DND-41 (cell line): ENCODE measurements around the gene OR10A5.
"Not testable (repeated sequence)": the region's sequence is repeated elsewhere in the genome, so short reads cannot be mapped to it uniquely, and the experiment has no call there.

Experiments used
- ATAC-seq: fragments of 200-7000 bp; cut with Tn5 transposase; 3 replicates; pipeline ENCODE4 v1.9.1; 2021; ENCODE audit warnings: low read depth; ENCODE audit not compliant: insufficient read depth
- DNase-seq: peaks from one replicate; pipeline ENCODE4 v3.0.0-alpha.2; 2020
- H2AFZ ChIP-seq: 2 replicates; pipeline ENCODE4 v1.6.0; 2012; ENCODE audit warnings: low read depth, low read length
- H3K27ac ChIP-seq: 2 replicates; pipeline ENCODE4 v1.5.1; 2012; ENCODE audit warnings: low read length, inconsistent platforms
- H3K27me3 ChIP-seq: fragments of 200-600 bp; sonication (generic); 2 replicates; pipeline ENCODE4 v1.6.0; 2012; ENCODE audit warnings: low read length, mild to moderate bottlenecking, inconsistent platforms; ENCODE audit not compliant: insufficient read depth, poor library complexity
- H3K36me3 ChIP-seq: 2 replicates; pipeline ENCODE4 v1.5.1; 2012; ENCODE audit warnings: low read length, inconsistent platforms; ENCODE audit not compliant: insufficient read depth
- H3K4me1 ChIP-seq: 2 replicates; pipeline ENCODE4 v1.5.1; 2012; ENCODE audit warnings: mild to moderate bottlenecking, low read length; ENCODE audit not compliant: insufficient read depth
- H3K4me2 ChIP-seq: 2 replicates; pipeline ENCODE4 v1.6.0; 2012; ENCODE audit warnings: mild to moderate bottlenecking, moderate library complexity, low read length, inconsistent platforms; ENCODE audit not compliant: insufficient read depth
- H3K4me3 ChIP-seq, 2 experiments: fragments of 200-600 bp in 1 of 2; shearing (Covaris generic) in 1 of 2; 2 replicates each; pipeline ENCODE4 v1.5.1; 2012 to 2016; ENCODE audit warnings: inconsistent platforms in 2 of 2, low read length in 2 of 2, mild to moderate bottlenecking in 2 of 2, low read depth in 1 of 2, moderate library complexity in 1 of 2
- H3K79me2 ChIP-seq: 2 replicates; pipeline ENCODE4 v1.6.0; 2012; ENCODE audit warnings: low read length, inconsistent platforms; ENCODE audit not compliant: insufficient read depth
- H3K9ac ChIP-seq: 2 replicates; pipeline ENCODE4 v1.6.0; 2012; ENCODE audit warnings: low read depth, mild to moderate bottlenecking, inconsistent platforms, low read length, moderate library complexity
- H3K9me3 ChIP-seq: 2 replicates; pipeline ENCODE4 v1.5.1; 2012; ENCODE audit warnings: low read length, moderate library complexity, mild to moderate bottlenecking, inconsistent platforms; ENCODE audit not compliant: insufficient read depth, severe bottlenecking
- H4K20me1 ChIP-seq: 2 replicates; pipeline ENCODE4 v1.6.0; 2012; ENCODE audit warnings: low read length; ENCODE audit not compliant: insufficient read depth
- EZH2 ChIP-seq: IDR thresholded peaks from 3 replicates; pipeline ENCODE4 v1.6.1; 2012; ENCODE audit warnings: borderline replicate concordance, low read depth, mild to moderate bottlenecking, moderate library complexity, low read length, inconsistent platforms; ENCODE audit not compliant: severe bottlenecking
- TF ChIP-seq, protein P1 (sequence below): IDR thresholded peaks from 2 replicates; pipeline ENCODE4 v1.5.1; 2012; ENCODE audit warnings: borderline replicate concordance, low read length, moderate library complexity, mild to moderate bottlenecking; ENCODE audit not compliant: poor library complexity, severe bottlenecking; ENCODE audit errors: extremely low read depth

Gene OR10A5

DNA sequence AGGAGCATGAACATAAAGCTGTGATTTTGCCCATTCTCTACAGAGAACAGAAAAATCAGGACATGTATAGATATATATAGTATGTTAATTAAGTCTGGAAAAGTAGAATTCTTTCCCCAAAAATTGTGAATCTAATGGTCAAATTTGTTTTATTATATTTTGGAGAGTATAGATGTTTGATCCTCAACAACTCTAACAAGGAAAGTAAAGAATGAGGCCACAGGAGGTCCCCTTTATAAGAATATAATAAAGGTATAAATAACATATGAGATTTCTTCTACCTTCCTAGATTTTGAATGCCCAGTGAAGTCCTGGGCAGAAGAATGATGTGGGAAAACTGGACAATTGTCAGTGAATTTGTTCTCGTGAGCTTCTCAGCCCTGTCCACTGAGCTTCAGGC, 30.8 kb downstream of the OR10A5 start, which contains the start of gene OR10A4:
TSS of gene OR10A4 (plus strand) at position 301 of the 400 bp plus-strand sequence. CDS start at position 324, 23 bp downstream.
- H3K27me3 ChIP-seq: no peaks in the 10 kb centered on the region
- ATAC-seq (no peak), DNase-seq (no peak)
- H3K4me3 ChIP-seq: no peak within 1 kb of the TSS
- no peak within 1 kb of the TSS for H2AFZ ChIP-seq
- no peak within 1 kb of the TSS for H3K27ac ChIP-seq
- no peak for TF ChIP-seq EZH2
- TF ChIP-seq, protein P1, sequence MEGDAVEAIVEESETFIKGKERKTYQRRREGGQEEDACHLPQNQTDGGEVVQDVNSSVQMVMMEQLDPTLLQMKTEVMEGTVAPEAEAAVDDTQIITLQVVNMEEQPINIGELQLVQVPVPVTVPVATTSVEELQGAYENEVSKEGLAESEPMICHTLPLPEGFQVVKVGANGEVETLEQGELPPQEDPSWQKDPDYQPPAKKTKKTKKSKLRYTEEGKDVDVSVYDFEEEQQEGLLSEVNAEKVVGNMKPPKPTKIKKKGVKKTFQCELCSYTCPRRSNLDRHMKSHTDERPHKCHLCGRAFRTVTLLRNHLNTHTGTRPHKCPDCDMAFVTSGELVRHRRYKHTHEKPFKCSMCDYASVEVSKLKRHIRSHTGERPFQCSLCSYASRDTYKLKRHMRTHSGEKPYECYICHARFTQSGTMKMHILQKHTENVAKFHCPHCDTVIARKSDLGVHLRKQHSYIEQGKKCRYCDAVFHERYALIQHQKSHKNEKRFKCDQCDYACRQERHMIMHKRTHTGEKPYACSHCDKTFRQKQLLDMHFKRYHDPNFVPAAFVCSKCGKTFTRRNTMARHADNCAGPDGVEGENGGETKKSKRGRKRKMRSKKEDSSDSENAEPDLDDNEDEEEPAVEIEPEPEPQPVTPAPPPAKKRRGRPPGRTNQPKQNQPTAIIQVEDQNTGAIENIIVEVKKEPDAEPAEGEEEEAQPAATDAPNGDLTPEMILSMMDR: no peak
- H3K4me1 ChIP-seq: no peaks in the 10 kb centered on the region
- no peaks in the 10 kb centered on the region for H3K79me2 ChIP-seq
- no peaks in the 10 kb centered on the region for H4K20me1 ChIP-seq
- no peak within 1 kb of the TSS for H3K4me2 ChIP-seq
- no peaks in the 10 kb centered on the region for H3K9me3 ChIP-seq
- no peaks in the 10 kb centered on the region for H3K36me3 ChIP-seq
- H3K9ac ChIP-seq: no peak within 1 kb of the TSS

DNA sequence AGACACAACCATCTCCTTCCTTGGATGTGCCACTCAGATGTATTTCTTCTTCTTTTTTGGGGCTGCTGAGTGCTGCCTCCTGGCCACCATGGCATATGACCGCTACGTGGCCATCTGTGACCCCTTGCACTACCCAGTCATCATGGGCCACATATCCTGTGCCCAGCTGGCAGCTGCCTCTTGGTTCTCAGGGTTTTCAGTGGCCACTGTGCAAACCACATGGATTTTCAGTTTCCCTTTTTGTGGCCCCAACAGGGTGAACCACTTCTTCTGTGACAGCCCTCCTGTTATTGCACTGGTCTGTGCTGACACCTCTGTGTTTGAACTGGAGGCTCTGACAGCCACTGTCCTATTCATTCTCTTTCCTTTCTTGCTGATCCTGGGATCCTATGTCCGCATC, 31.4 kb downstream of the OR10A5 start:
- H3K4me1 ChIP-seq: no peaks in the 10 kb centered on the region
- H3K36me3 ChIP-seq: no peaks in the 10 kb centered on the region
- no peaks in the 10 kb centered on the region for H3K9me3 ChIP-seq
- H3K4me2 ChIP-seq: no peak overlapping the region
- no peak overlapping the region for H3K27ac ChIP-seq
- H4K20me1 ChIP-seq: no peaks in the 10 kb centered on the region
- no peak for TF ChIP-seq EZH2
- TF ChIP-seq, protein P1: no peak
- H2AFZ ChIP-seq: no peak overlapping the region
- H3K9ac ChIP-seq: no peak overlapping the region
- no peaks in the 10 kb centered on the region for H3K27me3 ChIP-seq
- DNase-seq (no peak), ATAC-seq (no peak)
- no peak overlapping the region for H3K4me3 ChIP-seq
- H3K79me2 ChIP-seq: no peaks in the 10 kb centered on the region

DNA sequence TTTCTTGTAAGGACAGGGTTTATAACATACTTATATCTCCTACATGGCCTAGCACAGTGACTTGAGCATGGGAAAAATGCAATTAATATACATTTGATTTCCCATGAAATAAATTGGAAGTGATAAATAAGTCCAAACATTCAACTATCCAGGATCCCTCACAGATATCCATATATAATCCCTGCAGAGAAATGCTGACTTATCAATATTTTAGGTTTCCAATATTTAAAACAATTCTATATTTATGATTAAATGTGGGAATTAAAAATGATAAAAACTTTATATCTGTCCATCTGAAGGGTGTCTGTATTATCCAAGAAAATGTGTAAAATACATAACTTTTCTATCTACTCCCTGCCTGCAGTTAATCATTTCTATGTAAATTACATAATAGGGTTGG, 37.3 kb downstream of the OR10A5 start:
- no peaks in the 10 kb centered on the region for H3K27me3 ChIP-seq
- TF ChIP-seq, protein P1: no peak
- TF ChIP-seq EZH2: no peak
- no peak overlapping the region for H3K4me2 ChIP-seq
- no peak overlapping the region for H3K9ac ChIP-seq
- H3K4me3 ChIP-seq: no peak overlapping the region
- no peaks in the 10 kb centered on the region for H3K9me3 ChIP-seq
- no peaks in the 10 kb centered on the region for H3K36me3 ChIP-seq
- H3K79me2 ChIP-seq: no peaks in the 10 kb centered on the region
- no peak for ATAC-seq
- H2AFZ ChIP-seq: no peak overlapping the region
- H4K20me1 ChIP-seq: no peaks in the 10 kb centered on the region
- H3K4me1 ChIP-seq: no peaks in the 10 kb centered on the region
- H3K27ac ChIP-seq: no peak overlapping the region
- no peak for DNase-seq

DNA sequence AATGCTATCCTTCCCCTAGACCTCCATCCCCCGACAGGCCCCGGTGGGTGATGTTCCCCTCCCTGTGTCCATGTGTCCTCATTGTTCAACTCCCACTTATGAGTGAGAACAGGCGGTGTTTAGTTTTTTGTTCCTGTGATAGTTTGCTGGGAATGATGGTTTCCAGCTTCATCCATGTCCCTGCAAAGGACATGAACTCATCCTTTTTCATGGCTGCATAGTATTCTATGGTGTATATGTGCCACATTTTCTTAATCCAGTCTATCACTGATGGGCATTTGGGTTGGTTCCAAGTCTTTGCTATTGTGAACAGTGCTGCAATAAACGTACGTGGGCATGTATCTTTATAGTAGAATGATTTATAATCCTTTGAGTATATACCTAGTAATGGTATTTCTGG, 42.2 kb downstream of the OR10A5 start:
- H3K36me3 ChIP-seq, ATAC-seq, H3K4me1 ChIP-seq, H3K27me3 ChIP-seq, H3K79me2 ChIP-seq, H3K9ac ChIP-seq, H2AFZ ChIP-seq, H4K20me1 ChIP-seq, H3K9me3 ChIP-seq, H3K4me2 ChIP-seq, H3K4me3 ChIP-seq, DNase-seq, H3K27ac ChIP-seq: not testable (repeated sequence)
